Measurements from ENCODE around the gene TTPAL.
A peak's percentile ranks its signal among the peaks of the same experiment; 100 is the strongest.

TTPAL gene

DNA sequence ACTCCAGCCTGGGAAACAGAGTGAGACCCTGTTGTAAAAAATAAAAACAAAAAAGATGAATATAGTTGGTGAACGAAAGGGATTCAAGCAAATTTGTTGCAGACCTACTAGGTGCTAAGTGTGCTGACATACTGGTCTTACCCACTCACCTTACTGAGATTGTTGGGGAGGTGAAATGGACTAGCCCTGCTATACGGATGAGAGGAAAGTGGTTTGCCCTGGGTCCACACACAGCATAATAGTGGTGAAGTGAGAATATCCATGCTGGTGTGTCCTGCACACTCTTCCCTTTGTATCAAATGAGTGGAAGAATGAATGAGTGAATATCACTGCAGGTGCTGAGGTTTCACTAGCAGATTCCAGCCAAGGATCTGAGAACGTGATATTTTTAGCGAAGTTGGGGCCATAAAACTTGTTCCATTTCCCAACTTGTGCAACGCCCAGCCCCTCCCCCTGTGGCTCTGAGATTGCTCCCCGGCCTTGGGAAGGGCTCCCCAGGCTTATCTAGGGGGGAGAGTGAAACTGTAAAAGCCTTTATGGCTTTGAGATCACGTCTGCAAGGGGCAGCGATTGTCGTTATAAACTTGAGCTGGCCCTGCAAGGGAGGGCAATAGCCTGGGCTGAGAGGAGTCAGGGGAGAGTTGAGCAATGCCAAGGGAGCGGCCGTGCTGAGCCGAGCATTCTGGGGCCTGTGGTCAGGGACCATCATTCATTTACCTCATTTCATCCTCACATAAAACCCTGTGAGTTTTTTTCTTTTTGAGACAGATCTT is 33.2 kb upstream of the TTPAL start:
- no peak for DNase-seq (ENCODE audit: low spot score)

DNA sequence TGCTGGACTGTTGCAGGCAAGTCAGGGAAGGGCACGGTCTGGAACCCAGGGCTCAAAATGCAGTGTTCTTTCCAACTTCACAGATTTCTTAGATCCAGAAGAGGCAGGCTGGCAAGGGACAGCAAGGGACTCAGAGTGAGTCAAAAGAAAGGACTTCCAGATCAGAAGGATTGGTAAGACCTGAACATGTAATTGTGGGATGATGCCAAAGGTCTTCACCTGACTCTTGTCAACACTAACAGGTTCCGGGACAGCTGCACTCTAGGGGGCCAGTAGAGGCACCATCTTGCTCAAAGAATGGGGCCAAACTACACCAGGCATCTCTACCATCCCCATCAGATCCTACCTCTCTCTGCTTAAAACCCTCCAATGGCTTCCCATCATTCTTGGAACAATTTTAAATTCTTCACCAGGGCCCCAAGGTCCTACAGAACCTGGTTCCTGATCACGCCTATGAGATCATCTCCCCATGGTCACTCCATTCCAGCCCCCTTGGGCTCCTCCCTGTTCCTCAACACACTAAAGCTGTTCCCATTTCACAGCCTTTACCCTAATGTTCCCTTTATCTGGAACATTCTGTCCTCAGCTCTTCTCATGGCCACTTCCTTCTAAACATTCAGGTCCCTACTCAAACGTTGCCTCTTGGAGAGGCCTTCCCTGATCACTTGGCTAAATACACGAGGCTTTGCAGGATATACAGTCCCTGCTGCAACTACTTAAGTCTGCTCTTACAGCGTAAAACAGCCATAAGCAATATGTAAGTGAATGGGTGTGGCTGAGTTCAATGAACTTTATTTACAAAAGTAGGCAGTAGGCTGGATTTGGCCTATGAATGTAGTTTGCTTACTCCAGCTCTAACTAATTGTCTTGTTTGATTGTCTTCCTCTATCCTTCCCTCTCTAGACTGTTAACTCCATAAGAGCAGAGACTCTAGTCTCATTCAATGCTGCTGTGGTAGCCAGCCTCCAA is 29.6 kb upstream of the TTPAL start:
- no peak for DNase-seq (ENCODE audit: low spot score)

DNA sequence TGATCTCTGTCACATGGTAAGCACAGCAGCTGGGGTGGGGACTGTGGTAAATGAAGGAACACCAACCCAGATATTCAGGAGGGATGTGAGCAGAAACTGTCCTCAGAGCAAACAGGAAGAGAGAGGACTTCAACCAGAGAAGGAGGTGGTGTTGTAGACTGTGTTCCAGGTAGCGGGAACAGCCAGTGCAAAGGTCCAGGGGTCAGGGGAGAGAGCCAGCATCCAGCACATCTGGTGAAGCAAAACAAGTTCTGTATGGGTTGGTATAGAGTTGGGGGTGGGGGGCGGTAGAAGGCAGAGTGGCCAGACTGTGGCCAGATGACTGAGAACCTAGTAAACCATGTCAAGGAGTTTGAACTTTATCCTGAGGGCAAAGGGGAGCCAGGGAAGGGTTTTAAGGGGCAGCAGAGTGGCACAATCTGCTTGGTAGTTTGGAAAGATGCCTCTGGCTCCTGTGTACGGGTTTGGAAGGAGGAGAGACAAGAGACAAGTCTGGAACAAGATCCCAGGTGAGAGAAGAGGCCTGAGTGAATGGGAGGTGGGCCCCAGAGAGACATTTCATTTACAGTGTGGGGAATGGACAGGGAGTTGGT is 27.8 kb upstream of the TTPAL start:
- no peak for DNase-seq (ENCODE audit: low spot score)

DNA sequence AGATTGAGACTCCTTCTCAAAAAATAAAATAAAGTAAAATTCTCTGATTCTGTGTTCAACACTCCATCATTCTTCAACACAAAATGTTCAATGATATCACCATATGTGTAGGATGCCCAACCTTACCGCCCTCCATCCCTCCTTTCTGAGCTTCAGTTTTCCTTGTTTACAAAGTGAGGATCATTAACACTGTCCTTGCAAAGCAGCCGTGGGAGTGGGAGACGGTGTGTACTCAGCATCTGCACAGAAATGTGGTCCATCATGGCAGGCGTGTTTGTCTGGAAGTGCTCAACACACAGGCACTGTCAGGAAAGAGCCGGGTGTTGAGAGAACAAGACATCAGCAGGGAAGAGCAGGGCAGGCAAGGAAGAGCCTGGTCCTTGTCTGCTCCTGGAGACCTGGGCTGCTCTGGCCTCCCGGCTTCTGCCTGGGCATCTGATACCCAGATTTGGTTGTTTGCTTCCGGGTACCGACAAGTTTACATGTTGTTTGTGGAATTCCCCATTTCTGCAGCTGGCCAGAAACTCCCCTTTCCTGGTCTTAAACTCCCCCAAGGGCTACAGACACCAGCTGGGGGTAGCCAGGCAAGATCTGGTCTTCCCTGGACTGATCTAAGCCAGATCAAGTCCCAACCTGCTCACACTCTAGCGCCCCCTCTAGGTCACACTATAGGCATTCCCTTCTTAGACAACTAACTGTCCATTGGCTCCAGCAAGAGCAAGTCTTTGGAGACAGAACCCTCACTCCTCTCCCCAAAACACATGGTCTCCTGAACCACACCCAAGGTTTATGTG is 26.7 kb upstream of the TTPAL start:
- peak; percentile 62 for DNase-seq (ENCODE audit: low spot score)

DNA sequence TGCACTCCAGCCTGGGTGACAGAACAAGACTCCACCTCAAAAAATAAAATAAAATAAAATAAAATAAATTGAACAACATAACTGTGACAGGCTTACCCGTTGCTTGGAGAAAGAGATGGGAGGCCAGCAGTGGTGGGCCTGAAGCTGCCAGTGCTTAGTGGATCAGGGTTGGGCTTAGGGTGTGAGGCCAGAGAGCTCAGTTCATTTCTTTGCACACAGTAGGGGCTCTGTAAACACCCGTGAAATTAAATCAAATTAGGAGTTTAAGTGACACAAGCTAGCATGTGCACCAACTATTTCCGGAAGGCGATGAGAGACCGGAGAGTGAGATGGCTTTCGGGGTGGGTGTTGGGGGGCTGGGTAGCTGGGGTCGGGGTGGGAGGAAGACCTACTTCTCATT is 25.8 kb upstream of the TTPAL start:
- no peak for DNase-seq (ENCODE audit: low spot score)

DNA sequence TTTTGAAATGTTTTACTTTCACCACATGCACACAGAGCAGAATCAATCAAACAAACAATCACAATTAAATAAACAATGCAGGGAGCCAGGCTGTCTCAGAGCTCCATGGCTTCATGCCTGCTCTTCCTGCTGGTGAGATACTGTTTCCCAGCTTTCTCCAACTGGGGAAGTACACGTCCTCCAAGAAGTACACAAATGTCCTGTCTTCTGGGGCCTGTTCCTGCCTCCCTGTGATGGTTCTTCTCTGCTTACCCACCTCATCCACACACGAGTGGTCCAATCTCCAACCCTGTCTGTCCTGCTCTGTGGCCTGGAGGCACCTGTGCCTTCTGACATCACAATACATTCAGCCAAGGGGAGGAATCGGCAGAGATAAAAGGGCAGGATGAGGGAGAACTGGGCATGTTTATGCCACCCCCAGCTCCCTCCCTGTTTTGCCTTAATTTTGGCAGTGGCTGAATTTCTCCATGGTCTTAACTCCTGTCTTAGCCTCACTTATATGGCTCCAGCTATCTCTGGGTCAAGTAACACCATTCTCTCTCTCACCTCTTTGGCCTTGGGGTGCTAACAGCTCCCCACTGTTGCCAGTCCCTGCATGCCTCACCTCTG is 25.3 kb upstream of the TTPAL start:
- no peak for DNase-seq (ENCODE audit: low spot score)

DNA sequence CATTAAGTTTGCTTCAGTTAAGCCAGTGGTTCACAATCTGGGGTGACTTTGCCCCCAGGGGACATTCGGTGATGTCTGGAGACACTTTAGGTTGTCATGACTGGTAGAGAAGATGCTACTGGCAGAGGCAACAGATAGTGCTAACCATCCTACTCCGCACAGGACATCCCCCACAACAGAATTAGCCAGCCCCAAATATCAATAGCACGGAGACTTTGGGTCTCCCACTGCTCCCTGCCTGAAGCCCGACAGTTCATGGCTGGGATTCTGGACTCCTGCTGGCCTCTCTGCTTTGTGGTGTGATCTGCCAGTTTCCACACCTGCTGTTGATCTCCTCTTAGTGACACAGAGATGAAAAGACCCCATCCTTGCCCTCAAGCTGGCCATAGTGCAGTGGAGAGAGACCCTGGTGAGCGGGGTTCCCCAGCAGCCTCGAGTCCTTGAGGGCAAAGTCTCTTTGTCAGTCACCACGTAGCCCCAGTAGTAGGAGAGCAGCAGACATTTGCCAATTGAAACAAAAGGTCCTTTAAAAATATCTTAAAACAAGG is 24.7 kb upstream of the TTPAL start:
- DNase-seq (ENCODE audit: low spot score), result no peak

DNA sequence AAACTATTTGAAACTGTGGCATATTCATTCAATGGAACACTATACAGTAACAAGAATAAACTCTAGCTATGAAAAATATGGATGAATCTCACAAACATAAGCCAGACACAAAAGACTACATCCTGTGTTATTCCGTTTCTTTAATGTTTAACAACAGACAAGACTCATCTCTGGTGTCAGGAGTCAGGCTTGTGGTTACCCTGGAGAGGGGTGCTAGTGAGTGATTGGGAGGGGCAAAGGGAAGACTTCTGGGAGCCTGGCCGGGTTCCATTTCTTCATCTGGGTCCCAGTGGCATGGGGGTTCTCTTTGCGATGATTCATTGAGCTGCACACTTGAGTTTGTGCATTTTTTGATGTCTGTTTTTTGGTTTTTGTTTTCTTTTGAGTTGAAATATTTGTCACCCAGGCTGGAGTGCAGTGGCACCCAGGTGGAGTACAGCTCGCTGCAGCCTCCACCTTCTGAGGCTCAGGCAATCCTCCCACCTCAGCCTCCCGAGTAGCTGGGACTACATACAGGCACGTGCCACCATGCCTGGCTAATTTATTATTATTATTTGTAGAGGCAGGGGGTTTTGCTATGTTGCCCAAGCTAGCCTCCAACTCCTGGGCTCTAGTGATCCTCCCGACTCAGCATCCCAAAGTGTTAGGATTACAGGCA is 21.2 kb upstream of the TTPAL start:
- no peak for DNase-seq (ENCODE audit: low spot score)

DNA sequence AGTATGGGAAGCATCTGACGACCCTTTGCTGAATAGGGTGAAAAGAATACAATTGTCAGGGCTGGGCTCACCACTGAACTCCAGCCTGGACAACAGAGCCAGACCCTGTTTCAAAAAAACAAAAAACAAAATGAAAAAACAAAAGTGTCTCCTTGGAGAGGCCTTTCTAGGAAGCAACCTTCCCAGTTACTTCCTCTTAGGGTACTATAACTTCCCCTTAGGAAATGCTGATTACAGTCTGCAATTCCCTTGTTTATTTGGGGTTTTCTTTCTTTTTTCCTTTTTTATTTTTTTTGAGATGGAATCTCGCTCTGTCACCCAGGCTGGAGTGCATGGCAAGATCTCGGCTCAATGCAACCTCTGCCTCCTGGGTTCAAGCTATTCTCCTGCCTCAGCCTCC is 20.5 kb upstream of the TTPAL start:
- no peak for DNase-seq (ENCODE audit: low spot score)

DNA sequence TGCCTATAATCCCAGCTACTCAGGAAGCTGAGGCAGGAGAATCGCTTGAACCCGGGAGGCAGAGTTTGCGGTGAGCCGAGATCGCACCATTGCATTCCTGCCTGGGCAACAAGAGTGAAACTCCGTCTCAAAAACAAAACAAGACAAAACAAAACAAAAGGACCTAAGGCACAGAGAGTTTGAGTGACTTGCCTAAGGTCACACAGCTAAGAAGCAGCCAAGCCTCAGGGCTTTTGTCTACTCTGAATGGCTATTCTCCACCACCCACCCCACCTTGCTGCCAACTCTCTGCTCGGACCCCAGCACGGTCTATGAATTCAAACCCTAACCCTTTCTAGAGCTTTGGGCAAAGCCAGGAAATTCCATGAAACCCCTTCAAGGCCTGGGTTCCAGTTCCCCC is 19.1 kb upstream of the TTPAL start:
- DNase-seq (ENCODE audit: low spot score), result no peak

DNA sequence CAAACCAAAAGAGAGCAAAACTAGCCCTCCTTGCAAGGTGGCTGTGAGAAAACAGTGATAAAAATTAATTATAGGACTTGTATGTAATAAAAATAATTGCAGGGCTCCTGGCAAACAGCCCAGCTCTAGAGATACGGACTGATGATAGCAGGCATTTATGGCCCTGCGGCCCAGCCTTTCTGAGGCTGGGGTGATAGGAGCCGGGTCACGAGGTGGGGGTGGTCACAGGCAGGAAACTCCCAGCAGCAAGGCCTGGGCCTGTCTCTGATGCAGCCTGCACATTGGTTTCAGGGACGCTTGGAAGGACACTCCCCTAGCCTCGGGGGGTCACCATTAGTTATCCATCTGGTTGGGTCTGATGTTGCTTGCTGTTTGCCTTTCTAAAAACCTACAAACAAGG is 18.7 kb upstream of the TTPAL start:
- no peak for DNase-seq (ENCODE audit: low spot score)

DNA sequence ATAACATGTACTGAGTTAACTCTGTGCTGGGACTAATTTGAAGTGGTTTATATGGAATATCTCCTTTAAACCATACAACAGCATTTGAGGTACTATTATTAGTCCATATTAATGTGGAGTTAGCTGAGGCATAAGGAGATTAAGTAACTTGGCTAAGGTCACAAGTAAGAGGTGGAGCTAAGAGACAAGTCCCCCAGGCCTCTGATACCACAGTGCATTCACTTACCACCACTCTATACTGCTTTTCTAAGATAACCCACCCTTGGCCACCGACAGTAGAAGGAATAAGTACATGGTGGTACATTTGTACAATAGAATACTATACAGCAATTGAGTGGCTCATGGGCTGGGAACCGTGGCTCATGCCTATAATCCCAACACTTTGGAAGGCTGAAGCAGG is 16.4 kb upstream of the TTPAL start:
- no peak for DNase-seq (ENCODE audit: low spot score)

DNA sequence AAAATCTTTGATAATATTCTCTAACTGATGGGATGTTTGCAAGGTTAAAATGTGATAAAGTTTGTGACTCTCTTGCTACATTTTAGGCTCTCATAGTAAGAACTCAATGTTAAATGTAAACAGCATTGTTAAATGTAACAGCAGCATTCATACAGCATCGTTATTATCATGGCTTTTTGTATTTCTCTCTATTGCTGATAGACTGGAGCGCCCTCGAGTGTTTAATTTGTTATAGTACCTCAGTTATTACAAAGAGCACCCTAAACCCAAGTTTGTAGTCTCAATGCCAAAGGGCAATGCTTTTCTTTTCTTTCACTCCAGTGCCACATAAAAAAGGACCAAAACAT is 14.9 kb upstream of the TTPAL start:
- DNase-seq (ENCODE audit: low spot score), result no peak

DNA sequence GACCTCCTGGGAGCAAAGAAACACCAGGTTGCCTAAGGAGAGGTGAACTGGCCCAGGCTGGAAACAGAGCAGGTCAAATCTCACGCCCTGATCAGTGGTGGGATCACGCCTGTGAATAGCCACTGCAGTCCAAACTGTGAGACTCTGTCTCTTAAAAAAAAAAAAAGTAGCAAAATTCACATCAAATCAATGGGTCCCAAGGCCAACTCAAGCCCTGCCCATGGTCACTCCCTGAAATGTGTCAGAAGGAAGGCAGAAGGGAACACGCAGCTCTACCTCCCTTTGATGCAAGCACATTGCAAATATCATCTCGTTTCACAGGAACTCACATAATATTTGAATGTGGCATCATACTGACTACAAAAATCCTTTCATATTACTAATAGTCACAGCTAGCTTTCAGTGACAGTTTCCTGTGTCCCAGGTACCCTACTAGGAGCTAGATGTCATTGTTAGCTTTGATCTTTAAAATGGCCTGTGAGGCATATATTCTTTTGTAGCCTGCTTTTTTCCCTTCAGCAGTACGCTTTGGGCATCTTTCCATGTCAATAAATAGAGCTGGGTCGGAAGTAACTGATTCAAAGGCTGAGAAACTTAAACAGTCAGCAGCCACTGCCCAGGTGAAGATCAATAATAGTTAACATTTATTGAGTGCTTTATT is 14.4 kb upstream of the TTPAL start:
- no peak for DNase-seq (ENCODE audit: low spot score)

DNA sequence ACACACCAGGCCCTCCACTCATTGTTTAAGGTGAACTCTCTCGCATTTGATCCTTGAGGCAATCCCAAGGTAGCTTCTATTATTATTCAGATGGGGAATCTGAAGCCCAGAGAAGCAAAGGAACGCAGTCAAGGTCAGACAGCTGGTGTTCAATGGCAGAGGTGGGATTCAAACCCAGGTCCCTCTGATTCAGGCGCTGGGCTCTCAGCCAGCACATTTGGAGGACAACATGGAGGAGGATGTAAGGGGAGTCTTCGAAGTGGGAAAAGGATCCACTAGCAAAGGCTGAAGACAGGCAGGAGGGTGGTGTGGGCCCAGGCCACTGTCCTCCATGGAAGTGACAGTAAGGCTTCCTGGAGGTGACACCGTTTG is 13.9 kb upstream of the TTPAL start:
- no peak for DNase-seq (ENCODE audit: low spot score)

DNA sequence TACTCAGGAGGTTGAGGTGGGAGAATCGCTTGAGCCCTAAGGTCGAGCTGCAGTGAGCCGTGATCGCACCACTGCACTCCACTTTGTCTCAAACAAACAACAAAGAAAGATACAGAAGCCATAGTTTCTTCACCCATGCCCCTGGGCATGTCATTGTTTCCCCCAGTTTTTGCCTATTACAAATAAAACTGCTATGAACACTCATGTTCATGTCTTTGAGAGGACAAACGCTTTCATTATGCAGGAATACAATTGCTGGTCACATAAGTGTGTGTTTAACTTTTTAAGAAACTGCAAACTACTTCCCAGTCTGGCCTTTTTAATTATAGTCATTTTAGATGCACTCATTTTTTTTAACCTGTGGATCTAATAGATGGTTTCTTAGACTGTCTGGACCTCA is 12.2 kb upstream of the TTPAL start:
- no peak for DNase-seq (ENCODE audit: low spot score)

DNA sequence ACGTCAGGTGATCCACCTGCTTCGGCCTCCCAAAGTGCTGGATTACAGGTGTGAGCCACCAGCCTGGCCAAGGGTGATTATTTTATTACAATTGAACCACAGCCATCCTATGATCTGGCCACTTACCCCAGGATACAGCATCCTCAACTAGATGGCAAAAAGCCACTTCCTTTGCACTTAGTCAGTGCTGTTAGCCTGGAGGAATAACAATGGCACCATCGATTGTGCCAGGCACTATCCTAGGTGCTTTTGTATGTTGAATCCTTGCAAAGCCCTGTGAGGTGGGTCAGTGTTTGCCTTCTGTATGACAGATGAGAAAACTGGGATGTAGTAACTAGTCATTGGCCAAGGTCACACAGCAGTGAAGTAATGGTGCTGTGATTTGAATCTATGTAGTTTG is 11.2 kb upstream of the TTPAL start:
- DNase-seq (ENCODE audit: low spot score), result no peak

DNA sequence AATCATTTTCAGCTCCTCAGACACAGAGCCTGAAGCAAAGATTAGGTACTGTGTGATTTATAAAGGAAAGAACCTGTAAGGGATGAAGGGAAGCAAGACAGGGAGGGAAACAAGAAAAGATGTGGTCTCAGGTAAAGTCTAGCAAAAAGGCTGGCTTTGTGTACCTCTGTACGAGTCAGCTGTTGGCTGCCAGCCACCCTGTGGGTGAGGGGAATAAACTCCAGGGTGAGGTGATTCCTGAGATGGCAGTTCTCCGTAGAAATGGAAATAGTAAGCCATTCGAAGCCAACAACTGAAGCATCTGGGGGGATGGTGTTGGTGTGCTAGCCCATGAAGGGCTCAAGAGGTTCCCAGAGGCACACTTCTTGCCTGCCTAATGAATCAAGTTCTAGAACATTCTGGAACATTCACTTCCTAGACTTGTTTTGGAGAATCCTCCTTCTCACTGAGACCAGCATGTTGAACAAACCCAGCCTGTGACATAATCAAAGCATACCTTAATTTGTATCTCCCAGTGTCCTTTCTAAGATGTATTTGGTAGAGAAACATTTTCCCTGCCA is 10.6 kb upstream of the TTPAL start:
- no peak for DNase-seq (ENCODE audit: low spot score)

DNA sequence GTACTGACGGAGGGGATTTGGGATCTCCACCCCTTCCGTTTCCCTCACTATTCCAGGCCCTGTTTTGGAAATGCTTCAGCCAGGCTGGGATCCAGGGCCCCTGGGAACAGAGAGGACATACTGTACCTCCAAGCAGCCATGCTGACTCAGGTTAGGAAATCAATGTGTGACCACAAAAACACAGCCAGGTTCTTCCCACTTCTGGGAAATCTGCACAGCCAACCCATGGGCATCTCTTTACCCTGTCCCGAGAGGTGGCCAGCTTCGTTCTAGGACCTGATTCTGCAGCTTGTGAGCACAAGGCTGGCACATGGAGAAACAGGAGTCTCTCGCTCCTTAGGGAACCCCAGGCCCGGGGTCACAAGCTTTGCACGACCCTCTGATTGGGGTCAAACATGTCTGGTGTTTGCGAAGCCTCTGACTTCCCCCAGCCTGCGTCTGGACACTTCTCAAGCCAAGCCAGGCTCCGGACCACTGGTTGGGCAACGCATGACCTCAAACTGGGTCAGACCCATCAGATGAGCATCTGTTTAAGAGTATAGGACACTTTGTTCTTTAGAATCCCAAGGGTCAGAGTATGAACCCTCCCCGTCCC is 8.3 kb upstream of the TTPAL start:
- DNase-seq (ENCODE audit: low spot score), result no peak

All from ecto neural progenitor cell (in vitro differentiated cells).